Neural cell (in vitro differentiated cells): ENCODE data around the gene SHTN1.

Source experiments
- CTCF ChIP-seq: fragments of 450-650 bp; IDR thresholded peaks from 2 replicates; pipeline ENCODE4 v1.5.1; 2014; ENCODE audit warnings: antibody characterized with exemption, mild to moderate bottlenecking, moderate library complexity; ENCODE audit not compliant: poor library complexity, severe bottlenecking
- EP300 ChIP-seq: fragments of 450-650 bp; conservative IDR thresholded peaks from 2 replicates; pipeline ENCODE4 v1.6.1; 2014; ENCODE audit warnings: antibody characterized with exemption, mild to moderate bottlenecking, moderate library complexity; ENCODE audit not compliant: poor library complexity, severe bottlenecking
- EZH2 ChIP-seq: fragments of 200-600, 300-800 bp; shearing (Covaris generic), sonication (generic); IDR thresholded peaks from 2 replicates; pipeline ENCODE4 v1.6.1; 2014; ENCODE audit warnings: antibody characterized with exemption, low read length, borderline replicate concordance, mild to moderate bottlenecking; ENCODE audit not compliant: insufficient read depth, poor library complexity, severe bottlenecking
- MXI1 ChIP-seq: fragments of 450-650 bp; conservative IDR thresholded peaks from 2 replicates; pipeline ENCODE4 v1.6.1; 2014; ENCODE audit warnings: antibody characterized with exemption, mild to moderate bottlenecking; ENCODE audit not compliant: poor library complexity, severe bottlenecking
- POLR2AphosphoS5 ChIP-seq: IDR thresholded peaks from 2 replicates; pipeline ENCODE4 v1.6.1; 2012
- RAD21 ChIP-seq: fragments of 450-650 bp; conservative IDR thresholded peaks from 2 replicates; pipeline ENCODE4 v1.6.1; 2014; ENCODE audit warnings: antibody characterized with exemption, mild to moderate bottlenecking, moderate library complexity
- REST ChIP-seq: IDR thresholded peaks from 2 replicates; pipeline ENCODE4 v1.6.1; 2012; ENCODE audit warnings: borderline replicate concordance
- SMC3 ChIP-seq: fragments of 450-650 bp; conservative IDR thresholded peaks from 2 replicates; pipeline ENCODE4 v1.6.1; 2014; ENCODE audit warnings: antibody characterized with exemption, mild to moderate bottlenecking, moderate library complexity; ENCODE audit not compliant: poor library complexity
- TAF1 ChIP-seq: IDR thresholded peaks from 2 replicates; pipeline ENCODE4 v1.6.1; 2012; ENCODE audit warnings: low read depth

GRCh38 chr10:116973946-116974455 is 31.0 kb downstream of the SHTN1 start:
- TF ChIP-seq TAF1, result no peak
- TF ChIP-seq CTCF, result no peak
- TF ChIP-seq POLR2AphosphoS5, result no peak
- TF ChIP-seq EP300, result no peak
- no peak for TF ChIP-seq EZH2
- TF ChIP-seq REST, result no peak
- no peak for TF ChIP-seq MXI1
- no peak for TF ChIP-seq RAD21
- TF ChIP-seq SMC3, result no peak
